K562 (cell line): ENCODE data around the gene TUBB6. TPM values are rescaled to one million over a fixed set of nuclear protein-coding genes. Genes with fewer than 3 reads are reported as not detected.

Experiments
- ATAC-seq: fragments of 200-7000 bp; cut with Tn5 transposase; 3 replicates; pipeline ENCODE4 v1.9.1; 2020; ENCODE audit warnings: moderate library complexity
- BruUV-seq: library from RNA; stranded (reverse); fragments of 400-500 nt; replicated peaks from 2 replicates; lab custom pipeline; 2021; lab: Mats Ljungman, UMichigan
- CTCF ChIA-PET: fragments of 300-600 bp; formaldehyde crosslinking; extraction: SDS; loops from one replicate; lab custom pipeline; 2021; ENCODE audit warnings: low intra/inter-chr PET ratio; lab: Yijun Ruan, JAX
- POLR2A ChIA-PET: fragments of 300-600, 350-650 bp; sonication (Branson Sonifier 250); formaldehyde crosslinking; extraction: SDS; loops from one replicate; lab custom pipeline; 2021; ENCODE audit warnings: antibody characterized with exemption, inconsistent platforms; lab: Yijun Ruan, JAX
- DNase-seq, 4 experiments: peaks; one replicate each; pipeline versions ENCODE4 v3.0.0 to v3.0.0-alpha.2; 2011 to 2018; ENCODE audit warnings: low spot score in 3 of 4, mixed read lengths in 3 of 4; ENCODE audit errors: extremely low read depth in 1 of 4
- FAIRE-seq: peaks from 2 replicates; lab custom pipeline; 2011; peaks lifted over from hg19 to GRCh38; lab: Jason Lieb, UNC
- H2AFZ ChIP-seq: 2 replicates; pipeline ENCODE4 v1.6.0; 2011; ENCODE audit warnings: low read depth, low read length, control low read depth, inconsistent platforms
- H3K27ac ChIP-seq: fragments of 200-600 bp; 3 replicates; pipeline ENCODE4 v1.8.0; 2011; ENCODE audit warnings: low read depth, mild to moderate bottlenecking, control low read depth, inconsistent platforms, low read length, moderate library complexity, mixed read lengths; ENCODE audit errors: extremely low read depth
- H3K27me3 ChIP-seq, 2 experiments: fragments of 300-600 bp in 1 of 2; 2 replicates in 1 of 2; 3 replicates in 1 of 2; pipeline versions ENCODE4 v1.6.0 to v1.8.0; 2011; ENCODE audit warnings: inconsistent platforms in 2 of 2, low read length in 2 of 2, mild to moderate bottlenecking in 1 of 2, mixed read lengths in 1 of 2, moderate library complexity in 1 of 2; ENCODE audit not compliant: control insufficient read depth in 2 of 2, insufficient read depth in 2 of 2
- H3K36me3 ChIP-seq: fragments of 300-600 bp; 3 replicates; pipeline ENCODE4 v1.8.0; 2011; ENCODE audit warnings: mild to moderate bottlenecking, low read length, inconsistent platforms; ENCODE audit not compliant: control insufficient read depth, insufficient read depth
- H3K4me1 ChIP-seq, 2 experiments: fragments of 200-600 bp in 1 of 2; replicated peaks in 1 of 2; 2 replicates in 1 of 2; 3 replicates in 1 of 2; pipeline versions ENCODE4 v1.5.1 to v1.8.0; 2011; ENCODE audit warnings: inconsistent platforms in 2 of 2, low read length in 2 of 2, mild to moderate bottlenecking in 1 of 2, mixed read lengths in 1 of 2, moderate library complexity in 1 of 2; ENCODE audit not compliant: control insufficient read depth in 2 of 2, insufficient read depth in 2 of 2
- H3K4me2 ChIP-seq: 2 replicates; pipeline ENCODE4 v1.6.1; 2011; ENCODE audit warnings: low read length, control low read depth, inconsistent platforms, mixed read lengths; ENCODE audit not compliant: insufficient read depth
- H3K4me3 ChIP-seq: fragments of 200-600 bp; sonication (generic), shearing (Covaris generic); 2 replicates; pipeline ENCODE4 v1.5.1; 2016; ENCODE audit warnings: control low read depth, inconsistent platforms
- H3K79me2 ChIP-seq: fragments of 200-600 bp; 3 replicates; pipeline ENCODE4 v1.8.0; 2011; ENCODE audit warnings: low read length, inconsistent platforms; ENCODE audit not compliant: control insufficient read depth, insufficient read depth
- H3K9ac ChIP-seq, 2 experiments: 2 replicates each; pipeline versions ENCODE4 v1.6.0 to v1.6.1; 2011; ENCODE audit warnings: low read depth in 2 of 2, low read length in 2 of 2, control low read depth in 1 of 2, inconsistent platforms in 1 of 2, mild to moderate bottlenecking in 1 of 2, mixed read lengths in 1 of 2; ENCODE audit not compliant: insufficient read depth in 1 of 2
- H3K9me1 ChIP-seq: one replicate; pipeline ENCODE4 v1.6.0; 2011; ENCODE audit warnings: inconsistent platforms, mild to moderate bottlenecking, low read length, moderate library complexity; ENCODE audit not compliant: control insufficient read depth, insufficient read depth
- H3K9me3 ChIP-seq: replicated peaks from 2 replicates; pipeline ENCODE4 v1.5.1; 2011; ENCODE audit warnings: low read depth, low read length, inconsistent platforms; ENCODE audit not compliant: control insufficient read depth, insufficient read depth
- H4K20me1 ChIP-seq: replicated peaks from 2 replicates; pipeline ENCODE4 v1.6.1; 2011; ENCODE audit warnings: low read length, inconsistent platforms, mixed read lengths; ENCODE audit not compliant: control insufficient read depth, insufficient read depth
- ATF3 ChIP-seq, 2 experiments: fragments of 450-650 bp in 1 of 2; sonication (generic) in 1 of 2; formaldehyde crosslinking in 1 of 2; IDR thresholded peaks in 1 of 2; conservative IDR thresholded peaks in 1 of 2; 2 replicates each; pipeline versions ENCODE4 v1.6.1 to v1.8.1; 2016 to 2023; ENCODE audit warnings: mild to moderate bottlenecking in 2 of 2, moderate library complexity in 2 of 2, inconsistent platforms in 1 of 2, missing genetic modification reagents in 1 of 2
- EGR1 ChIP-seq: fragments of 450-650 bp; conservative IDR thresholded peaks from 2 replicates; pipeline ENCODE4 v1.6.1; 2017; ENCODE audit warnings: mild to moderate bottlenecking
- GTF2A2 ChIP-seq: IDR thresholded peaks from 2 replicates; pipeline ENCODE4 v1.6.1; 2016; ENCODE audit warnings: mild to moderate bottlenecking, missing genetic modification characterization, missing compliant biosample characterization
- HMBOX1 ChIP-seq: sonication (generic); IDR thresholded peaks from 2 replicates; pipeline ENCODE4 v1.6.1; 2016
- HNRNPLL ChIP-seq: fragments of 200-400 bp; formaldehyde crosslinking; IDR thresholded peaks from 2 replicates; pipeline ENCODE4 v1.6.1; 2017; ENCODE audit warnings: low read length, low read depth, mild to moderate bottlenecking; ENCODE audit not compliant: poor library complexity, severe bottlenecking
- MBD2 ChIP-seq: sonication (generic); IDR thresholded peaks from 2 replicates; pipeline ENCODE4 v1.6.1; 2016; ENCODE audit warnings: low read depth, borderline replicate concordance
- OTX1 ChIP-seq: fragments of 450-650 bp; formaldehyde crosslinking; IDR thresholded peaks from 2 replicates; pipeline ENCODE4 v1.4.0; 2022; ENCODE audit warnings: mild to moderate bottlenecking
- POU5F1 ChIP-seq: fragments of 150-350 bp; IDR thresholded peaks from 2 replicates; pipeline ENCODE4 v1.6.1; 2014; ENCODE audit warnings: borderline replicate concordance, low read length, low read depth, mild to moderate bottlenecking; ENCODE audit not compliant: partially characterized antibody
- RBM22 ChIP-seq: fragments of 200-400 bp; formaldehyde crosslinking; IDR thresholded peaks from 2 replicates; pipeline ENCODE4 v1.6.1; 2018; ENCODE audit warnings: low read length, low read depth; ENCODE audit not compliant: poor library complexity, severe bottlenecking
- RFX7 ChIP-seq: fragments of 250-450 bp; sonication (Bioruptor Pico); IDR thresholded peaks from 2 replicates; pipeline ENCODE4 v1.5.1; 2021; ENCODE audit warnings: mild to moderate bottlenecking
- SMARCA4 ChIP-seq: fragments of 450-650 bp; IDR thresholded peaks from 2 replicates; pipeline ENCODE4 v1.6.1; 2016
- ZNF12 ChIP-seq: sonication (generic); formaldehyde crosslinking; IDR thresholded peaks from 2 replicates; pipeline ENCODE4 v1.4.0; 2020; ENCODE audit warnings: mild to moderate bottlenecking, missing genetic modification reagents
- ZNF217 ChIP-seq: sonication (generic); formaldehyde crosslinking; IDR thresholded peaks from 2 replicates; pipeline ENCODE4 v1.8.0; 2022; ENCODE audit warnings: mild to moderate bottlenecking, missing genetic modification reagents
- ZNF239 ChIP-seq: fragments of 250-450 bp; sonication (Bioruptor Pico); IDR thresholded peaks from 2 replicates; pipeline ENCODE4 v1.4.0; 2020; ENCODE audit warnings: mild to moderate bottlenecking
- ZSCAN32 ChIP-seq: fragments of 450-650 bp; formaldehyde crosslinking; IDR thresholded peaks from 2 replicates; pipeline ENCODE4 v1.4.0; 2020; ENCODE audit warnings: mild to moderate bottlenecking, moderate library complexity
- WGBS: fragments of 100-300 bp; shearing (Covaris generic); methylation state at CpG from one replicate; pipeline ENCODE4 v1.1.6; 2016; ENCODE audit warnings: low coverage, mixed read lengths; ENCODE audit not compliant: insufficient coverage; ENCODE audit errors: missing lambda C conversion rate; 5-methylcytosine and 5-hydroxymethylcytosine counted together
- in situ Hi-C: fragments of 300-500 bp; cut with MboI; formaldehyde crosslinking; loops from 4 replicates; pipeline ENCODE4 v1.15.0; 2018; ENCODE audit warnings: inconsistent platforms, mixed read lengths
- intact Hi-C: fragments of 100-400 bp; cut with micrococcal nuclease; formaldehyde crosslinking; loops from 2 replicates; pipeline ENCODE4 v1.14.2; 2022
- polyA plus RNA-seq, 8 experiments: library from polyadenylated mRNA; depleted of rRNA in 4 of 8; stranded (reverse) in 5 of 8; unstranded in 3 of 8; fragments of >200 nt; fragmentation: Nextera tagmentation in 2 of 8; fragmentation: Illumina TruSeq in 1 of 8; extraction: Ambion mirVana in 2 of 8; extraction: Trizol in 1 of 8; gene quantifications; 2 replicates each; pipeline versions ENCODE4 v1.2.1 to v1.2.3, GENCODE V29; 2011 to 2014; ENCODE audit warnings: inconsistent platforms in 1 of 8, missing spikeins in 1 of 8
- total RNA-seq, 7 experiments: library from RNA; depleted of rRNA in 6 of 7; stranded (reverse); fragments of >200 nt in 6 of 7; fragmentation: Illumina TruSeq in 2 of 7; extraction: Trizol in 2 of 7; gene quantifications; 2 replicates each; pipeline versions ENCODE4 v1.2.1 to v1.2.3, GENCODE V29; 2011 to 2021; ENCODE audit warnings: low replicate concordance in 1 of 7

Gene TUBB6
- total and polyA plus RNA-seq, 9 of the 15 experiments (the other 6 are each of a cell fraction or from before 2014, with no cell fraction given), result 43.9 to 404 (median 81.1) TPM

- FAIRE-seq, result no peak
- Histone ChIP-seq H3K27ac (no peak overlapping the region), H3K27me3 (no peaks in the 10 kb centered on the region), H3K4me3 (no peak overlapping the region), H4K20me1 (peaks cover 4% of the 10 kb centered on the region; the same call in 1 of the 2 replicates), H3K9me1 (no peaks in the 10 kb centered on the region), H3K79me2 (no peaks in the 10 kb centered on the region; the same call in 2 of the 3 replicates), H3K4me1 (no peaks in the 10 kb centered on the region; a peak in 1 of 5 replicates), H3K9ac (no peak overlapping the region), H3K4me2 (no peak overlapping the region), H3K9me3 (no peaks in the 10 kb centered on the region), H3K36me3 (peaks cover 66% of the 10 kb centered on the region), H2AFZ (no peak overlapping the region)
- BruUV-seq, result no TSS peak
- POLR2A ChIA-PET, result interaction anchor here (0.7 to 1.7 kb wide), 2 partner anchors 10 to 16 kb away, joined by 4 to 10 read pairs; no protein-coding TSS in a partner anchor
- intact Hi-C loops, result no loop called here
- TF ChIP-seq RBM22 (no peak), HMBOX1 (no peak), ATF3 (IDR thresholded peaks at IDR 0.05) (no peak), ATF3 (CRISPR knock-in tag; conservative IDR thresholded peaks at IDR 0.05) (no peak), RFX7 (no peak), ZSCAN32 (CRISPR knock-in tag) (no peak), HNRNPLL (no peak), POU5F1 (no peak), ZNF217 (CRISPR knock-in tag) (no peak), ZNF239 (CRISPR knock-in tag) (no peak), MBD2 (no peak), SMARCA4 (no peak), GTF2A2 (tag) (no peak), ZNF12 (CRISPR knock-in tag) (no peak), OTX1 (no peak), EGR1 (no peak)
- 93% methylated on average over 2 of the region's 2 CpGs for WGBS
- CTCF ChIA-PET, result no interaction called here
- no peak for ATAC-seq
- in situ Hi-C loops, result no loop called here
- no peak for DNase-seq
Measured at GRCh38 chr18:12334863-12335262, 26.8 kb downstream of the TUBB6 start.
